Measurements from ENCODE around the gene PIK3R4. TPM values are rescaled to one million over a fixed set of nuclear protein-coding genes. Genes with fewer than 3 reads are reported as not detected.

The PIK3R4 gene
- polyA plus RNA-seq, 3 donors from 2014 or later: 8.3 to 26.3 (median 26.0) TPM

GRCh38 chr3:130692455-130692854 lies 54.2 kb downstream of the PIK3R4 start:
- no peak overlapping the region for H3K4me3 Mint-ChIP-seq
- H3K27me3 Mint-ChIP-seq (ENCODE audit: low read depth in 3 of 3): no peaks in the 10 kb centered on the region
- DNase-seq: no peak
- peak overlapping the region in 1 of 6 donors; percentile 0 for H3K27ac Mint-ChIP-seq
- no peaks in the 10 kb centered on the region for H3K9me3 Mint-ChIP-seq
- H3K4me1 Mint-ChIP-seq: no peaks in the 10 kb centered on the region
- peaks cover 18 to 40% (median 37%) of the 10 kb centered on the region in 3 donors for H3K36me3 Mint-ChIP-seq

- Mint-ChIP-seq H3K9me3 (no peaks in the 10 kb centered on the region), H3K27ac (no peak overlapping the region), H3K4me1 (no peaks in the 10 kb centered on the region), H3K36me3 (peaks cover 21 to 39% (median 28%) of the 10 kb centered on the region in 3 donors), H3K27me3 (ENCODE audit: low read depth in 3 of 3) (no peaks in the 10 kb centered on the region), H3K4me3 (no peak overlapping the region)
- no peak for DNase-seq
These were observed 57.7 kb downstream of the PIK3R4 start for GRCh38 chr3:130688697-130689470.

DNA sequence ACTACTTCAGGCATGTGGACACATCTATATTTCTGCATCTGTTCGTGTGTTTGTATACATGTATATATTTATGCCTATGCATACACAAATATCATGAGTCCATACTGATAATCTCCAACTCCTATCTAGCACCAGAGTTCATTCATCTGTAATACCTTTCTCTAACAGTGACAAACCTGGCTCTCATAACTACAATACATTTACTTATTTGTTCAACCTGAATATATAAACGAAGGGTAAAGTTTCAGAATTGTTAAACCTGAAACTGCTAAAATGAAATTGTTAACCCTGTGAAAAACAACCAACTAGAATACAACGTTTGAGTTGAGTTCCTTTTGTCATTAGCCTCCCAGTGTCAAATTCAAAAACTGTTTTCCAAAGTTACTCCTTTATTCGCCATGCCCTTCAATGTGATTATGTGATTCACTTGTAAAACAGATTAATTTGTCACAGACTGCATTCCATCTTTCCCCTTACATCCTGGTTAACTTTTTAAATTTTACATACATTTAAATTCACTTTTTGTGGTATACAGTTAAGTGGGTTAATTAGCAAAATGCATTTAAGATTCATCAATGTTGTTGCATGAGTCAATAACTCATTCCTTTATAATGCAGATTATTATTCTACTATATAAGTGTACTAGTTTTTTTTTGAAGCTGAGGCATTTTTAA lies 58.5 kb downstream of the PIK3R4 start:
- Mint-ChIP-seq H3K27ac (no peak overlapping the region), H3K4me1 (no peaks in the 10 kb centered on the region), H3K36me3 (peaks cover 29 to 47% (median 35%) of the 10 kb centered on the region in 3 donors), H3K4me3 (no peak overlapping the region), H3K9me3 (no peaks in the 10 kb centered on the region), H3K27me3 (ENCODE audit: low read depth in 3 of 3) (no peaks in the 10 kb centered on the region)
- no peak for DNase-seq

GRCh38 chr3:130687327-130687726 lies 59.3 kb downstream of the PIK3R4 start:
- no peaks in the 10 kb centered on the region for H3K4me1 Mint-ChIP-seq
- H3K36me3 Mint-ChIP-seq: peaks cover 35 to 49% (median 41%) of the 10 kb centered on the region in 3 donors
- H3K27me3 Mint-ChIP-seq (ENCODE audit: low read depth in 3 of 3): no peaks in the 10 kb centered on the region
- no peak overlapping the region for H3K4me3 Mint-ChIP-seq
- H3K9me3 Mint-ChIP-seq: no peaks in the 10 kb centered on the region
- H3K27ac Mint-ChIP-seq: no peak overlapping the region
- no peak for DNase-seq

GRCh38 chr3:130686833-130687232 lies 59.8 kb downstream of the PIK3R4 start:
- peaks cover 37 to 49% (median 41%) of the 10 kb centered on the region in 3 donors for H3K36me3 Mint-ChIP-seq

DNA sequence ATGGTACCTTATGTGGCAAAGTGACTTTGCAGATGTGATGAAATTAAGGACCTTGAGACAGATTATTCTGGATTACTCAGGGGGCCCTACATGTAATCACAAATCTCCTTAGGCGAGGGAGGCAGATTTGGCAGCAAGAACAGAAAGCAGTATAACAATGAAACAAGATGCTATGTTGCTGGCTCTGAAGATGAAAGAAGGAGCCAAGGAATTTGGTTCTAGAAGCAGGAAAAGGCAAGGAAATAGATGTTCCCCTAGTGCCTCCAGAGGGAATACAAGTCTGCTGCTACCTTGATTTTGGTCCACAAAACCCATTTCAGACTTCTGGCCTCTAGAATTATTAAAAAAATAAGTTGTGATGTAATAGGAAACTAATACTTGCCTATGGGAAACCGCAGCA lies 64.5 kb downstream of the PIK3R4 start:
- H3K27ac Mint-ChIP-seq: no peak overlapping the region
- no peak overlapping the region for H3K4me3 Mint-ChIP-seq
- H3K4me1 Mint-ChIP-seq: no peaks in the 10 kb centered on the region
- no peak for DNase-seq
- H3K27me3 Mint-ChIP-seq (ENCODE audit: low read depth in 3 of 3): no peaks in the 10 kb centered on the region
- no peaks in the 10 kb centered on the region for H3K9me3 Mint-ChIP-seq
- H3K36me3 Mint-ChIP-seq: peaks cover 33 to 47% (median 40%) of the 10 kb centered on the region in 3 donors

More at GRCh38 chr3:130686833-130687232, 59.8 kb downstream of the PIK3R4 start:
- H3K9me3 Mint-ChIP-seq: no peaks in the 10 kb centered on the region
- H3K27ac Mint-ChIP-seq: no peak overlapping the region
- no peaks in the 10 kb centered on the region for H3K27me3 Mint-ChIP-seq (ENCODE audit: low read depth in 3 of 3)
- no peak overlapping the region for H3K4me3 Mint-ChIP-seq
- H3K4me1 Mint-ChIP-seq: no peaks in the 10 kb centered on the region
- no peak for DNase-seq

DNA sequence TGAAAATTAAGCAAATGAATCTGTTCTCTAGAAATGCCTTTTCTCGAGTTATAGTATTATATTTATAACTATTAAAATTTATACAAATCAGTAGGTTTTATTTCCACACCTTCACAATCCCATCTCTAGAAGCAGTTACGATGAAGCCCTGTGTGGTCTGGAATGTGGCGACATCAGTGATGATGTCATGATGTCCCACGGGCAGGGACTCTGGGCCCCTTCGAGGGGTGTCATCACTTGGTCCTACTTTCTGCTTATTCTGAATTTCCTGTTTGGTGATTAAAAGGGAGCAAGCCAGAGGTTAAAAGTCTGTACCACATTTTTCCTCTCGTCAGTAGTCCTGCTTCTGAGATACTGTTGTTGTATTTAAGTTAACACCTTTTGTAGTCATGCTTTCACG lies 67.4 kb downstream of the PIK3R4 start:
- H3K36me3 Mint-ChIP-seq: peaks cover 40 to 61% (median 40%) of the 10 kb centered on the region in 3 donors
- no peaks in the 10 kb centered on the region for H3K9me3 Mint-ChIP-seq
- H3K4me3 Mint-ChIP-seq: no peak overlapping the region
- no peak overlapping the region for H3K27ac Mint-ChIP-seq
- DNase-seq: no peak
- no peaks in the 10 kb centered on the region for H3K4me1 Mint-ChIP-seq
- no peaks in the 10 kb centered on the region for H3K27me3 Mint-ChIP-seq (ENCODE audit: low read depth in 3 of 3)

GRCh38 chr3:130677343-130677742 lies 69.3 kb downstream of the PIK3R4 start:
- Mint-ChIP-seq H3K27me3 (ENCODE audit: low read depth in 3 of 3) (no peaks in the 10 kb centered on the region), H3K27ac (no peak overlapping the region), H3K9me3 (no peaks in the 10 kb centered on the region), H3K4me3 (no peak overlapping the region), H3K36me3 (peaks cover 28 to 51% (median 28%) of the 10 kb centered on the region in 3 donors), H3K4me1 (no peaks in the 10 kb centered on the region)
- no peak for DNase-seq

- H3K9me3 Mint-ChIP-seq: no peaks in the 10 kb centered on the region
- peak overlapping the region in 1 of 6 donors; percentile 24 for H3K27ac Mint-ChIP-seq
- no peaks in the 10 kb centered on the region for H3K4me1 Mint-ChIP-seq
- DNase-seq: no peak
- peaks cover 16 to 44% (median 28%) of the 10 kb centered on the region in 3 donors for H3K36me3 Mint-ChIP-seq
- no peak overlapping the region for H3K4me3 Mint-ChIP-seq
- no peaks in the 10 kb centered on the region for H3K27me3 Mint-ChIP-seq (ENCODE audit: low read depth in 3 of 3)
These were observed 74.9 kb downstream of the PIK3R4 start for GRCh38 chr3:130671545-130672312.

DNA sequence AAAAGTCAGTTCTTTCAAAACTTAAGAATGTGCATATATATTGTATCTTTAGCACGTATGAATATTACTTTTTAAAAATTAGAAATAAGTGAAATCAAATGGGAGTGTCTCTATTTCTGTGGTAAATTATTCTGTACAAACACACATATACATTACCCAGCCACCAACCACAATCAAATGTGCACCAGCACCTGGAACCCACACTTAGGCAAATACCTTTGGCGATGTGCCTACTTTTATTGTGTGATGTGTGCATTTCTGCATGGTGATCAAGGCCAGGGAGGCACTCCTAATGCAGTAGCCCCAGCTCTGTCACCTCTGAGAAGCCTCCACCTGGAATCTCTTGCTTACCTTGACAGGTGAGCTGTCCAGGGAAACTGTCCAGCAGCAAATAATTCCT lies 76.9 kb downstream of the PIK3R4 start:
- H3K27ac Mint-ChIP-seq: no peak overlapping the region

GRCh38 chr3:130663092-130663491 lies 83.5 kb downstream of the PIK3R4 start:
- no peak overlapping the region for H3K27ac Mint-ChIP-seq
- no peaks in the 10 kb centered on the region for H3K27me3 Mint-ChIP-seq (ENCODE audit: low read depth in 3 of 3)
- H3K9me3 Mint-ChIP-seq: no peaks in the 10 kb centered on the region
- H3K4me3 Mint-ChIP-seq: no peak overlapping the region
- peaks cover 8 to 14% (median 13%) of the 10 kb centered on the region in 3 donors for H3K36me3 Mint-ChIP-seq
- DNase-seq: no peak
- peaks cover 2 to 6% of the 10 kb centered on the region in 2 donors for H3K4me1 Mint-ChIP-seq

More for the DNA sequence above, 76.9 kb downstream of the PIK3R4 start:
- no peaks in the 10 kb centered on the region for H3K27me3 Mint-ChIP-seq (ENCODE audit: low read depth in 3 of 3)
- H3K36me3 Mint-ChIP-seq: peaks cover 13 to 34% (median 28%) of the 10 kb centered on the region in 3 donors
- no peaks in the 10 kb centered on the region for H3K9me3 Mint-ChIP-seq
- H3K4me1 Mint-ChIP-seq: peaks cover 2 to 6% of the 10 kb centered on the region in 2 donors
- H3K4me3 Mint-ChIP-seq: no peak overlapping the region
- no peak for DNase-seq

DNA sequence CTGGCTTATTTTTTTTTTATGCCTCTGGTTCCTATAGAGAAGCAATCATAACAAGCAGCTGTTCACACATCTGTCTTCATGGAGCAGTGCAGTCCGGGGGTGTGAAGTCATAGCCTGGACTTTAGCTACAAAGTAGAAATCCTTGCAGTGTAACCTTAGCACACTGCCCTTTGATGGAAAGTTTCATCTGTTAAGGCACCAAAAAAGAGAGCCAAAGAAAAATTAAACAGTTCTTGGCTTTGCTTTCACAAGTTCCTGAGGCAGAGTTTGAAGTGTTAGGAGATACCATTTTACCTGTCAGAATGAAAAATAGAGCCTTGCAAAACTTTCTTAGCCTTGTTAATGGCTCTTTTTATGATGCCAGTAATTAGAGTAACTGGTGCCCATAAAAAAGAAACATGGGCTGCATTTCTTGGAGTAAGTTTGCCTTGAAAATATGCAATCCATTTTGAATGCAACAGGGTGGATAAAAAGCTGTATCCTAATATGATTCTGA lies 84.1 kb downstream of the PIK3R4 start:
- H3K27ac Mint-ChIP-seq: no peak overlapping the region
- no peaks in the 10 kb centered on the region for H3K27me3 Mint-ChIP-seq (ENCODE audit: low read depth in 3 of 3)
- H3K4me3 Mint-ChIP-seq: no peak overlapping the region
- peaks cover 2 to 6% of the 10 kb centered on the region in 2 donors for H3K4me1 Mint-ChIP-seq
- H3K36me3 Mint-ChIP-seq: peaks cover 8 to 14% (median 13%) of the 10 kb centered on the region in 3 donors
- H3K9me3 Mint-ChIP-seq: no peaks in the 10 kb centered on the region
- DNase-seq: no peak

DNA sequence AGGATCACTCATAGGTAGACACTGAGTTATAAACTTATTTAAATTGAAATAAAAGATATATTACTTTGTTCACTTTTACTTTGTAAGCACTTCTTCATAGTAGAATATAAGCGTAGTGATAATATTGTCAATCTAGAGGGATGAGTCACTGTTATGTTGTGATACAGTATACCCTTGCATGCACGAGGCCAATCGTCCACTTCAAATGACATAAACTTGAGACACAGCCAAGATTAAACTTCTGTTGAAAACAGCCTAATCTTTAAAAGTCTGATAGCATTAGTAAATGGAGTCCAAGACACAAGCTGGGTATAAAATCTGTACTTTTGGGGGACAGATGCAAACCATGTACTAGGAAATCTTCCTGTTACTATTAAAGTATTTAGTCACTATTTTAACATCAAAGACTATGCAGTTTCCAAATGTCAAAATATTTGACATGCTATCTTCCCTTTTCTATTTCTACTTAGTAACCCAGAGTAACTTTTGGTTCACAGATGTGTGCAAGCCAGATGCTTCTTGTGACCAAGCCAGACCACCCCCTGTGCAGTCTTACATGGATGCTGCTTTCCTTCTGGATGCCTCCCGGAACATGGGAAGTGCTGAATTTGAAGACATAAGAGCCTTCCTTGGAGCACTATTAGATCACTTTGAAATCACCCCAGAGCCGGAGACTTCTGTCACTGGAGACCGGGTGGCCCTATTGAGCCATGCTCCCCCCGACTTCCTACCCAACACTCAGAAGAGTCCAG lies 85.3 kb downstream of the PIK3R4 start:
- no peak overlapping the region for H3K4me3 Mint-ChIP-seq
- H3K27ac Mint-ChIP-seq: no peak overlapping the region
- H3K27me3 Mint-ChIP-seq (ENCODE audit: low read depth in 3 of 3): no peaks in the 10 kb centered on the region
- peaks cover 2 to 6% of the 10 kb centered on the region in 2 donors for H3K4me1 Mint-ChIP-seq
- no peaks in the 10 kb centered on the region for H3K9me3 Mint-ChIP-seq
- peaks cover 8 to 9% (median 8%) of the 10 kb centered on the region in 3 donors for H3K36me3 Mint-ChIP-seq
- no peak for DNase-seq

Data from immature natural killer cell (primary cell).